Activated CD4-positive, alpha-beta T cell treated with anti-CD3 and anti-CD28 coated beads, Interleukin-2, amount 50 U/mL, for 1 hour (primary cell): ENCODE measurements around the gene OLFML3.
"Not testable (repeated sequence)": the region's sequence is repeated elsewhere in the genome, so short reads cannot be mapped to it uniquely, and the experiment has no call there.

Experiments
- DNase-seq: peaks from one replicate; pipeline ENCODE4 v3.0.0-alpha.2; 2020

Gene OLFML3

GRCh38 chr1:113993766-113994165 is 14.5 kb downstream of the OLFML3 start:
- DNase-seq, result no peak

DNA sequence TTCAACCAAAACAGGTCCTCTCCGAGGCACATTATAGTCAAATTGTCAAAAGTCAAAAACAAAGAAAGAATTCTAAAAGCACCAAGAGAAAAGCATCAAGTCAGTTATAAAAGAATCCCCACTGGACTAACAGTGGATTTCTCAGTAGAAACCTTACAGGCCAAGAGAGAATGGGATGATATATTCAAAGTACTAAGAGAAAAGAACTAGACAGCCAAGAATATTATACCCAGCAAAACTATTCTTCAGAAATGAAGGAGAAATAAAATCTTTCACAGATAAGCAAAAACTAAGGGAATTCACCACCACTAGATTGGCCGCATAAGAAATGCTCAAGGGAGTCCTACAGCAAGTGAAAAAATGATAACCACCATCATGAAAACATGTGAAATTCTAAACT is 16.1 kb downstream of the OLFML3 start:
- no peak for DNase-seq

- no peak for DNase-seq
Observed at GRCh38 chr1:113998361-113998760, 19.1 kb downstream of the OLFML3 start.

DNA sequence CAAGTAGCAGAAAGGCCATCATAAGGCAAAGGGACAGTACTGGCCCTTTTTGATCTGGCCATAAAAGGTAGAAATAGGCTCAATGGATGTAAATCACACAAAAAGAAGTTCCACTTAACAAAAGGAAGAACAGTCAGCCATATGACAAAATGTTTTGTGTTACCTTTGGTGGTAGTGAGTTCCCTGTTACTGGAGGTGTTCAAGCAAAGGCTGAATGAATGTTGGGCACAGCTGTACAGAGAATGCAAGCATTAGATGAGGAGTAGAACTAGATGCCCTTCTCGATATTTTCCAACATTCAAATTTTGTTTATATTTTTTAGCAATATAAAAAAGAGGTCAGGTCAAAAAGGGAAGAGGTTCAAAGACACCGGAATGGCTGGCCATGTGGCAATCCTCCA is 20.0 kb downstream of the OLFML3 start:
- DNase-seq, result no peak

DNA sequence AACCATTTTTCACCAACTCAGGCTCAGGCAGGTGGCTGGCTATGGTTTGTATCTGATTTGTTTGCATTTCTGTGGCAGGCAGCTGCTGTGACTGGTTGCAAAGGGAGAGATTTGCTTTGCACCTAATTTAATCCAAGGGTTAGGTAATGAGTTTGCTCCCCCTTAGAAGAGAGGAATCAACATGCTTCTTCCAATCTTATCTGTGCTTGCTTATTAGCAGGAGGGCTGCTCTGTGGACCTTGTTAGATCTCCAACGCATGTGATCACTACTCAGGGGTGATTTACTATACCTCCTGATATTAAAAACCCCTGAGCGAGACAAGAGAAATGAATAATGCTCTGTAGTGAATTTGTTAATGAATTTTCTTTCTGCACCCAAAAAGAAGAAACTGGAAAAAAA is 20.5 kb downstream of the OLFML3 start:
- no peak for DNase-seq

DNA sequence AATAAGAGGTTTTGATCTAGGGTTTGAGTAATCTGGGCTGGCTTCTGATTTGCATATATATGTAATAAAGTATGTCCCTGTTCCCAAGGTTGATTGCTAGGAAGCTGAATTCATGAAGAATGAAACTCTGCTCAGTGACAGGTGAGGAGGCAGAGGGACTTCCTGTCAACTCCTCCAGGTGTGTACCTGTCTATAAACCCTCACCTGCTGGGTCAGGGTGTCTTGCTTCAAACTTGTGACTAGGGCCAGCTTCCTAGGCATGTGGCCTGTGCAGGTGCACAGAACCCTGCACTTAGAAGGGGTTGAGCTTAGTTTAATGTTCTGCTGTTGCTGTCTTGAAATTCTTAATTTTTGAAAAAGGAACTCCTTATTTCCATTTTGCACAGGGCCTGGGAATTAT is 21.1 kb downstream of the OLFML3 start:
- no peak for DNase-seq

GRCh38 chr1:114002492-114003239 is 23.4 kb downstream of the OLFML3 start:
- no peak for DNase-seq

DNA sequence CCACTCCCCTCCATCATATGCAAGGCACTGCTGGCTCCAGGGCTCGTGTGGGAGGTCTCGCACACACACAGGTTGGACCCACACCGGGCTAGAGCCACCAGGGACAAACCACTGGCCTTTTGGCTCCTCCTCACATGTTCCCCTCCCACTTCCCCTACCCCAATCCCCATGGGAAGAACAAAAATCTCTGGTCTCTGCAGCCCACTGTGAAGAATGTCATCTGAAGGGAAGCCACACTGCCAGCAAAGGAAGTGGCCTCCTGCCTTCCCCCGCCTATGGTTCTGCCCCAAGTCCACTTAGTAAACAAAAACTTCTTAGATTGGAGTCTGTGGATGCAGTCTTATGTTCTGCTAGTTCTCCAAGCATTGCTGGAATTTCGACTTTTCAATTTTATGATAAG is 24.2 kb downstream of the OLFML3 start:
- no peak for DNase-seq

DNA sequence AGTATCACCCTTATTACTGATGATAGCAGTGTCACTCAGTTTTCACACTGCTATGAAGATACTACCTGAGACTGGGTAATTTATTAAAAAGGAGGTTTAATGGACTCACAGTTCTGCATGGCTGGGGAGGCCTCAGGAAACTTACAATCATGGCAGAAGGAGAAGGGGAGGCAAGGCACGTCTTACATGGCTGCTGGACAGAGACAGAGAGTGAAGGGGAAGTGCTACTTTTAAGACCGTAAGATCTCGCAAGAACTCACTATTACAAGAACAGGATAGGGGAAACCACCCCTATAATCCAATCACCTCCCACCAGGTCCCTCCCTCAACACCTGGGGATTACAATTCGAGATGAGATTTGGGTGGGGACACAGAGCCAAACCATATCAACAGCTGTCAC is 27.6 kb downstream of the OLFML3 start:
- DNase-seq, result not testable (repeated sequence)

DNA sequence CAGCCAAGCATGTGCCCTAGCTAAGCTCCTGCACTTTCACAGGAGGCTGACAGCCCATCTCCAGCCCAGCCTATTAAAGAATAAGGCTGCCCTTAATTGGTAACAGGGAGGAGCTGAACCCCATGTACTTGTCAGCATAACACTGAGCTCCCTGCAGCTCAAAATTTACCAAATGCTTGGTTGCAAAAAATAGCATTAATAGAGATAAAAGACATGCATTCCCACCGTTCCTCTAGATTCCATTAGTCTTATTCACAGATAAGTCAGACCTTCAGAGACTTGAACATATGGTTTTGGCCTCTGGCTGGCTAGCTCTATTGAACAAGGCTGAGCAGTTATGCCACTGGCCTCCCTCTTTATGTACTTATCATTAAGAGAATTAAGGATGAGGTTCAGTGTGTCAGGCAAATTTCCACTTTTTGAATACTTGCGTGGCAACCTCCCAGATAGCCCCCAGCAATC is 29.2 kb downstream of the OLFML3 start:
- DNase-seq, result no peak

DNA sequence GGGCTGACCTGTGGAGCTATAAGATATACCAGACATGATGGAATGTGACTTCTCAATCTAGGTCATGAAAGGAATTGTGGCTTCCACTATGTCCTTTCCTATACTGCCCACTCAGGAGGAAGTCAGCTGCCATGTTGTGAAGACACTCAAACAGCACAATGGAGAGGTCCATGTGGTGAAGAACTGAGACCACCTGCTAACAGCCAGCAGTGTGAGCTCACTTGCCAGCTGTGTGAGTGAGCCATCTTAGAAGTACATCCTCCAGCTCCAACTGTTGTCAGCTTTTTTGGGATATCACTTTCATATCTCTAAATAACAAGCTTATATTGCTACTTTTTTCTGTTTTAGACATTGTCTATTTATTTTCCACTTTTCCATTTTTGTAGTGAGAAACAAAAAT is 29.7 kb downstream of the OLFML3 start:
- DNase-seq, result no peak

DNA sequence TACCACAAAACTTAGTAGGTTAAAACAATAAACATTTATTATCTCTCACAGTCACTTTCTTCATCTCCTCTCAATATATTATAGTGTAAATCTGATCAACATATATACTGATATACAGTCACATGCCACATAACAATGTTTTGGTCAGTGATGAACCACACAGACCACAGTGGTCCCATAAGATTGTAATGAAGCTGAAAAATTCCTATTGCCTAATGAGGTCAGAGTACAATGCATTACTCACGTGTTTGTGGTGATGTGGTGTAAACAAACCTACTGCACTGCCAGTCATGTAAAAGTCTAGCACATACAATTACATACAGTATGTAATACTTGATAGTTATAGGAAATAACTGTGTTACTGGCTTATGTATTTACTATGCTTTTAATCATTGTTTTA is 30.1 kb downstream of the OLFML3 start:
- no peak for DNase-seq

- no peak for DNase-seq
Observed at GRCh38 chr1:114010433-114011184, 31.3 kb downstream of the OLFML3 start.

- DNase-seq, result no peak
Observed at GRCh38 chr1:114011796-114012195, 32.5 kb downstream of the OLFML3 start.

GRCh38 chr1:114015075-114015474 is 35.8 kb downstream of the OLFML3 start:
- DNase-seq, result no peak

- not testable (repeated sequence) for DNase-seq
Observed at GRCh38 chr1:114019724-114020123, 40.5 kb downstream of the OLFML3 start.

- no peak for DNase-seq
Observed at GRCh38 chr1:114021665-114022099, 42.4 kb downstream of the OLFML3 start.

GRCh38 chr1:114022877-114023276 is 43.6 kb downstream of the OLFML3 start:
- DNase-seq, result no peak

- no peak for DNase-seq
Observed at GRCh38 chr1:114023377-114023776, 44.1 kb downstream of the OLFML3 start.

- no peak for DNase-seq
Observed at GRCh38 chr1:114024049-114024448, 44.8 kb downstream of the OLFML3 start.

DNA sequence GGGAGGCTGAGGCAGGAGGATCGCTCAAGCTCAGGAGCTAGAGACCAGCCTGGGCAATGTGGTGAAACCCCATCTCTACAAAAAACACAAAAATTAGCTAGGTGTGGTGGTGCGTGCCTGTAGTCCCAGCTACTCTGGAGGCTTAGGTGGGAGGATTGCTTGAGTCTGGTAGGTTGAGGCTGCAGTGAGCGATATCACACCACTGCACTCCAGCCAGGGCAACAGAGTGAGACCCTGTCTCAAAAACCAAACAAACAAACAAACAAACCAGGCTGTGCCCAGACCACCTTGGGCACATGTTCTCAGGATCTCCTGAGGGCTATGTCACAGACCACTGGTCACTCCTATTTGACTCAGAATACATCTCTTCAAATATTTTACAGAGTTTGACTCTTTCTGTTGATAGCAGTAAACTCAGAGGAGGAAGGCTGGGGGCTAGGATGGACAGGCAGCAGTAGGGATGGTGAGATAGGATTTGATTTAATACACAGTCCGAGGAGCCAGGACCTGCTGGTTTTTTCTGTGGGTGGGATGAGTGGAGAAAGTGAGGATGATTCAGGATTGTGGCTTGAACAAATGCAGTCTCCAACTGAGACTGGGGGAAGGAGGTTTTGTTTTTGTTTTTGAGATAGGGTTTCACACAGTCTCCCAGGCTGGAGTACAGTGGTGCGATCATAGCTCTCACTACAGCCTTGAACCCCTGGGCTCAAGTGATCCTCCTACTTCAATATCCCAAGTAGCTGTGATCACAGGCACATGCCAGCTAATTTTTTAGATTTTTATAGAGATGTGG is 46.5 kb downstream of the OLFML3 start:
- DNase-seq, result no peak

- DNase-seq, result no peak
Observed at GRCh38 chr1:114026797-114027196, 47.5 kb downstream of the OLFML3 start.
